H1 (cell line): ENCODE results near the gene TSG101. TPM values are rescaled to one million over a fixed set of nuclear protein-coding genes. Genes with fewer than 3 reads are reported as not detected.

Source experiments
- CTCF ChIA-PET: fragments of 300-600 bp; sonication (Branson Sonifier 250); formaldehyde crosslinking; loops from one replicate; lab custom pipeline; 2021; ENCODE audit not compliant: partially characterized antibody; lab: Charles Lee
- POLR2A ChIA-PET: fragments of 300-600 bp; sonication (Branson Sonifier 250); formaldehyde crosslinking; loops from one replicate; lab custom pipeline; 2021; ENCODE audit warnings: inconsistent platforms; ENCODE audit not compliant: partially characterized antibody; lab: Charles Lee
- DNase-seq, 2 experiments: peaks; one replicate each; pipeline versions ENCODE4 v3.0.0 to v3.0.0-alpha.2; 2010 to 2022; ENCODE audit warnings: low spot score in 2 of 2, low read depth in 1 of 2, mixed read lengths in 1 of 2
- FAIRE-seq: peaks from 2 replicates; lab custom pipeline; 2011; peaks lifted over from hg19 to GRCh38; lab: Jason Lieb, UNC
- H2AFZ ChIP-seq: 2 replicates; pipeline ENCODE4 v1.8.1; 2012; ENCODE audit warnings: low read length, inconsistent platforms
- H2AK5ac ChIP-seq: 2 replicates; pipeline ENCODE4 v1.6.1; 2013; ENCODE audit warnings: low read depth, low read length
- H2BK120ac ChIP-seq: replicated peaks from 2 replicates; pipeline ENCODE3; 2013; ENCODE audit warnings: low read depth, low read length, inconsistent platforms
- H2BK12ac ChIP-seq: 2 replicates; pipeline ENCODE4 v1.6.1; 2013; ENCODE audit warnings: low read depth, low read length
- H2BK15ac ChIP-seq: 2 replicates; pipeline ENCODE4 v1.6.1; 2013; ENCODE audit warnings: low read length
- H2BK20ac ChIP-seq: 2 replicates; pipeline ENCODE4 v1.6.1; 2013; ENCODE audit warnings: low read length
- H2BK5ac ChIP-seq: 2 replicates; pipeline ENCODE4 v1.6.1; 2013; ENCODE audit warnings: low read depth, low read length
- H3K14ac ChIP-seq: 2 replicates; pipeline ENCODE4 v1.6.1; 2013; ENCODE audit warnings: inconsistent platforms; ENCODE audit not compliant: insufficient read length
- H3K18ac ChIP-seq: 2 replicates; pipeline ENCODE4 v1.6.1; 2013; ENCODE audit warnings: low read length; ENCODE audit errors: extremely low read depth
- H3K23ac ChIP-seq: 2 replicates; pipeline ENCODE4 v1.6.1; 2013; ENCODE audit warnings: inconsistent platforms; ENCODE audit not compliant: insufficient read length
- H3K23me2 ChIP-seq: 2 replicates; pipeline ENCODE4 v1.6.1; 2013; ENCODE audit warnings: low read depth, low read length
- H3K27ac ChIP-seq: 2 replicates; pipeline ENCODE4 v1.6.1; 2011; ENCODE audit warnings: low read depth, low read length, inconsistent platforms
- H3K27me3 ChIP-seq, 4 experiments: replicated peaks in 1 of 4; 1 replicate in 1 of 4; 2 replicates in 3 of 4; pipeline versions ENCODE4 v1.6.1 to v1.8.1; 2011 to 2013; ENCODE audit warnings: low read length in 3 of 4, mild to moderate bottlenecking in 3 of 4, inconsistent platforms in 2 of 4, mixed read lengths in 2 of 4, moderate library complexity in 1 of 4; ENCODE audit not compliant: control insufficient read depth in 3 of 4, insufficient read depth in 3 of 4; ENCODE audit errors: extremely low read depth in 1 of 4
- H3K36me3 ChIP-seq, 4 experiments: 2 replicates each; pipeline versions ENCODE4 v1.6.1 to v1.8.1; 2011 to 2013; ENCODE audit warnings: mild to moderate bottlenecking in 4 of 4, low read length in 3 of 4, moderate library complexity in 2 of 4, control low read depth in 1 of 4, inconsistent platforms in 1 of 4; ENCODE audit not compliant: insufficient read depth in 4 of 4, control insufficient read depth in 2 of 4
- H3K4ac ChIP-seq: replicated peaks from 2 replicates; pipeline ENCODE3; 2013; ENCODE audit warnings: low read length, low read depth, mixed read lengths, inconsistent platforms; ENCODE audit not compliant: insufficient read length
- H3K4me1 ChIP-seq, 4 experiments: replicated peaks in 1 of 4; 1 replicate in 1 of 4; 2 replicates in 3 of 4; pipeline versions ENCODE4 v1.6.1 to v1.8.1; 2011 to 2013; ENCODE audit warnings: low read length in 3 of 4, inconsistent platforms in 2 of 4, mixed read lengths in 1 of 4; ENCODE audit not compliant: insufficient read depth in 4 of 4, control insufficient read depth in 3 of 4
- H3K4me2 ChIP-seq, 2 experiments: 2 replicates each; pipeline versions ENCODE4 v1.6.1 to v1.8.1; 2011 to 2013; ENCODE audit warnings: low read depth in 2 of 2, low read length in 2 of 2, control low read depth in 1 of 2, inconsistent platforms in 1 of 2, mild to moderate bottlenecking in 1 of 2; ENCODE audit not compliant: insufficient read depth in 1 of 2
- H3K4me3 ChIP-seq, 4 experiments: fragments of 200-600, 300-600 bp in 1 of 4; sonication (generic), shearing (Covaris generic), sonication (Bioruptor Twin) in 1 of 4; 2 replicates each; pipeline versions ENCODE4 v1.5.1 to v1.8.1; 2011 to 2016; ENCODE audit warnings: low read length in 4 of 4, low read depth in 3 of 4, control low read depth in 2 of 4, inconsistent platforms in 2 of 4, mild to moderate bottlenecking in 2 of 4, mixed read lengths in 1 of 4, moderate library complexity in 1 of 4; ENCODE audit not compliant: insufficient read depth in 2 of 4; ENCODE audit errors: extremely low read depth in 1 of 4
- H3K56ac ChIP-seq: replicated peaks from 2 replicates; pipeline ENCODE3; 2013; ENCODE audit warnings: low read depth, mild to moderate bottlenecking, mixed read lengths, low read length, inconsistent platforms; ENCODE audit not compliant: insufficient read length
- H3K79me1 ChIP-seq: 2 replicates; pipeline ENCODE4 v1.6.1; 2013; ENCODE audit warnings: low read depth, low read length, control low read depth
- H3K79me2 ChIP-seq, 2 experiments: 2 replicates each; pipeline versions ENCODE4 v1.6.1 to v1.8.1; 2012 to 2013; ENCODE audit warnings: low read length in 2 of 2, mild to moderate bottlenecking in 2 of 2, inconsistent platforms in 1 of 2; ENCODE audit not compliant: insufficient read depth in 2 of 2, control insufficient read depth in 1 of 2
- H3K9ac ChIP-seq, 4 experiments: replicated peaks in 1 of 4; 1 replicate in 1 of 4; 2 replicates in 3 of 4; pipeline versions ENCODE4 v1.6.1 to v1.8.1; 2011 to 2013; ENCODE audit warnings: low read depth in 3 of 4, low read length in 3 of 4, control low read depth in 2 of 4, mild to moderate bottlenecking in 2 of 4, moderate library complexity in 2 of 4, inconsistent platforms in 1 of 4; ENCODE audit errors: extremely low read depth in 1 of 4
- H3K9me3 ChIP-seq, 2 experiments: 2 replicates each; pipeline versions ENCODE4 v1.6.1 to v1.8.1; 2012 to 2013; ENCODE audit warnings: mild to moderate bottlenecking in 2 of 2, moderate library complexity in 2 of 2, control low read depth in 1 of 2, inconsistent platforms in 1 of 2, low read depth in 1 of 2, low read length in 1 of 2, mixed read lengths in 1 of 2; ENCODE audit not compliant: insufficient read depth in 2 of 2
- H4K20me1 ChIP-seq, 2 experiments: replicated peaks in 1 of 2; 2 replicates each; pipeline versions ENCODE3 to v1.8.1; 2011 to 2013; ENCODE audit warnings: inconsistent platforms in 2 of 2, low read length in 2 of 2, mild to moderate bottlenecking in 1 of 2; ENCODE audit not compliant: insufficient read depth in 2 of 2, control insufficient read depth in 1 of 2
- H4K5ac ChIP-seq: 2 replicates; pipeline ENCODE4 v1.6.1; 2013; ENCODE audit warnings: low read length, low read depth, mixed read lengths, inconsistent platforms; ENCODE audit not compliant: insufficient read length
- H4K8ac ChIP-seq: 2 replicates; pipeline ENCODE4 v1.8.0; 2013; ENCODE audit warnings: mild to moderate bottlenecking, moderate library complexity, low read length, inconsistent platforms; ENCODE audit not compliant: insufficient read depth; ENCODE audit errors: extremely low read depth
- H4K91ac ChIP-seq: replicated peaks from 2 replicates; pipeline ENCODE3; 2013; ENCODE audit warnings: low read length, mixed read lengths, inconsistent platforms; ENCODE audit not compliant: insufficient read length
- CBX8 ChIP-seq: fragments of 300-800, 300-1000 bp; sonication (generic); IDR thresholded peaks from 2 replicates; pipeline ENCODE4 v1.7.1; 2016; ENCODE audit warnings: low read depth, low read length, borderline replicate concordance
- CTBP2 ChIP-seq: IDR thresholded peaks from 2 replicates; pipeline ENCODE4 v1.7.0; 2011; ENCODE audit warnings: borderline replicate concordance, mild to moderate bottlenecking, moderate library complexity, mixed read lengths, low read length; ENCODE audit not compliant: insufficient read depth, insufficient read length
- FOSL1 ChIP-seq: IDR thresholded peaks from 2 replicates; pipeline ENCODE4 v1.6.1; 2011; ENCODE audit warnings: mild to moderate bottlenecking, low read depth, low read length, moderate library complexity; ENCODE audit not compliant: insufficient read depth
- POLR2AphosphoS5 ChIP-seq: IDR thresholded peaks from 2 replicates; pipeline ENCODE4 v1.6.1; 2011; ENCODE audit warnings: low read depth, low read length
- RXRA ChIP-seq: IDR thresholded peaks from 2 replicates; pipeline ENCODE4 v1.6.1; 2011; ENCODE audit warnings: low read depth, mild to moderate bottlenecking, low read length, moderate library complexity; ENCODE audit not compliant: insufficient read depth
- SUZ12 ChIP-seq: fragments of 200-600 bp; sonication (generic); IDR thresholded peaks from 2 replicates; pipeline ENCODE4 v1.6.1; 2012; ENCODE audit warnings: mild to moderate bottlenecking, inconsistent platforms, low read length, moderate library complexity, mixed read lengths
- YY1 ChIP-seq: IDR thresholded peaks from 2 replicates; pipeline ENCODE4 v1.6.1; 2011; ENCODE audit warnings: low read depth, mild to moderate bottlenecking, low read length
- WGBS, 2 experiments: shearing (Covaris generic) in 1 of 2; methylation state at CpG; one replicate each; pipeline versions ENCODE4 v1.1.6 to v1.1.7; 2013 to 2015; ENCODE audit warnings: low lambda C conversion rate in 2 of 2, mixed read lengths in 2 of 2, inconsistent platforms in 1 of 2, low coverage in 1 of 2, missing lambda C conversion rate in 1 of 2; ENCODE audit not compliant: insufficient replicate concordance in 2 of 2, insufficient coverage in 1 of 2, insufficient read length in 1 of 2; ENCODE audit errors: extremely low coverage in 1 of 2, missing lambda C conversion rate in 1 of 2; 5-methylcytosine and 5-hydroxymethylcytosine counted together
- polyA plus RNA-seq, 7 experiments: library from polyadenylated mRNA; depleted of rRNA in 3 of 7; stranded (reverse) in 5 of 7; unstranded in 2 of 7; fragments of >200 nt in 5 of 7; fragments of 200-250 nt in 2 of 7; gene quantifications; 1 replicate in 5 of 7; 2 replicates in 1 of 7; 4 replicates in 1 of 7; pipeline versions ENCODE4 v1.2.1 to v1.2.3, GENCODE V29; 2011 to 2013; ENCODE audit warnings: missing spikeins in 2 of 7, mixed read lengths in 2 of 7
- total RNA-seq: library from RNA; stranded (reverse); fragmentation: NEBNext Ultra II Directional; extraction: Animal tissue kit (Norgen Biotek cat#: 25700); gene quantifications from 2 replicates; pipeline ENCODE4 v1.2.1, GENCODE V29; 2021

TSG101 gene
- total and polyA plus RNA-seq, 2 of the 8 experiments (the other 6 are each of a cell fraction or from before 2014, with no cell fraction given): 50.8 to 151 TPM

DNA sequence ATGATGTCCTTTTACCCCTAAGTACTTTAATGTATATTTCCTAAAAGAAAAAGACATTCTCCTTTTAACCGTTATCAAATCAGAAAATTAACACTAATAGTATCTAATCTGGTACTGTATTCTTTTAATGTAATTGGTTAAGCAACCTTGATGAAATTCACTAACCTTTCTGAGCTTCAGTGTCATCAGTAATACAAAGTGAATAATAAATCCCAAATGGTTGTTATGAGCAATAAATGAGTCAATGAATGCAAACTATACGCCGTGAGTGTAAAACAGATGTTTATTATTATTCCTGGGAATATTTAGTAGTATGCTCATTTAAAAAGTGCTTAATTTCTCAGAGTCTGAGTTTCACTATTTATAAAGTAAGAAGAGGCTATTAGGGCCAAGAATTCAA, 40.3 kb upstream of the TSG101 start:
- H3K36me3 ChIP-seq: peaks cover 0 to 3% (median 0%) of the 10 kb centered on the region in 4 experiments; a peak in 2 of 8 replicates
- TF ChIP-seq SUZ12 (no peak), FOSL1 (no peak), YY1 (no peak), RXRA (no peak), POLR2AphosphoS5 (no peak), CBX8 (no peak), CTBP2 (no peak)

More for the DNA sequence above, 40.3 kb upstream of the TSG101 start:
- Histone ChIP-seq H3K4me1 (no peaks in the 10 kb centered on the region), H2AK5ac (no peak overlapping the region), H2BK12ac (no peak overlapping the region), H2AFZ (no peak overlapping the region), H3K9me3 (no peaks in the 10 kb centered on the region), H3K79me2 (no peaks in the 10 kb centered on the region), H3K14ac (no peak overlapping the region), H2BK5ac (no peak overlapping the region), H4K20me1 (no peaks in the 10 kb centered on the region), H2BK20ac (no peak overlapping the region), H2BK15ac (no peak overlapping the region), H3K4ac (no peak overlapping the region), H3K18ac (no peak overlapping the region), H3K9ac (no peak overlapping the region), H3K23ac (no peak overlapping the region), H2BK120ac (no peak overlapping the region), H3K79me1 (no peaks in the 10 kb centered on the region), H4K91ac (no peak overlapping the region), H3K27ac (no peak overlapping the region), H4K5ac (no peak overlapping the region), H4K8ac (no peak overlapping the region), H3K56ac (no peak overlapping the region), H3K23me2 (no peaks in the 10 kb centered on the region), H3K4me3 (no peak overlapping the region), H3K27me3 (no peaks in the 10 kb centered on the region), H3K4me2 (no peak overlapping the region)
- CTCF ChIA-PET: interaction anchor here (0.6 to 1.9 kb wide), 2 partner anchors 84 to 452 kb away, joined by 3 to 5 read pairs; no protein-coding TSS in a partner anchor
- POLR2A ChIA-PET: interaction anchor here (0.8 kb wide), 1 partner anchor 9 kb away, joined by 3 read pairs; no protein-coding TSS in a partner anchor
- DNase-seq (no peak), FAIRE-seq (no peak)
- 89% methylated on average over 3 of the region's 3 CpGs; no CpG with 5 or more reads in 1 of the 2 experiments for WGBS, 2 experiments
